H9 (cell line): ENCODE results near the gene SHH. TPM values are rescaled to one million over a fixed set of nuclear protein-coding genes. Genes with fewer than 3 reads are reported as not detected.

Source experiments
- DNase-seq: peaks from one replicate; pipeline ENCODE4 v3.0.0-alpha.2; 2017
- H2AFZ ChIP-seq: one replicate; pipeline ENCODE4 v1.6.1; 2013; ENCODE audit warnings: mild to moderate bottlenecking, low read length, control low read depth, moderate library complexity
- H2AK5ac ChIP-seq: 2 replicates; pipeline ENCODE4 v1.6.1; 2013; ENCODE audit warnings: low read length, control low read depth, mixed read lengths; ENCODE audit not compliant: insufficient read length
- H2BK120ac ChIP-seq: one replicate; pipeline ENCODE4 v1.6.1; 2013; ENCODE audit warnings: low read depth, mild to moderate bottlenecking, low read length, control low read depth, inconsistent platforms; ENCODE audit not compliant: poor library complexity, severe bottlenecking
- H2BK12ac ChIP-seq: 2 replicates; pipeline ENCODE4 v1.6.1; 2013; ENCODE audit warnings: low read length, control low read depth, mixed read lengths, low read depth; ENCODE audit not compliant: insufficient read length
- H2BK15ac ChIP-seq: 2 replicates; pipeline ENCODE4 v1.6.1; 2013; ENCODE audit warnings: low read depth, low read length, control low read depth
- H2BK20ac ChIP-seq: one replicate; pipeline ENCODE4 v1.6.1; 2013; ENCODE audit warnings: low read depth, mild to moderate bottlenecking, low read length, control low read depth, inconsistent platforms; ENCODE audit not compliant: poor library complexity, severe bottlenecking
- H2BK5ac ChIP-seq: 2 replicates; pipeline ENCODE4 v1.6.1; 2013; ENCODE audit warnings: low read length, control low read depth, mixed read lengths; ENCODE audit not compliant: insufficient read length
- H3K14ac ChIP-seq: 2 replicates; pipeline ENCODE4 v1.6.1; 2013; ENCODE audit warnings: low read length, control low read depth; ENCODE audit not compliant: insufficient read depth
- H3K18ac ChIP-seq: 2 replicates; pipeline ENCODE4 v1.6.1; 2013; ENCODE audit warnings: low read depth, mild to moderate bottlenecking, mixed read lengths, low read length, control low read depth; ENCODE audit not compliant: insufficient read length
- H3K23ac ChIP-seq: 2 replicates; pipeline ENCODE4 v1.6.1; 2013; ENCODE audit warnings: low read length, control low read depth, mixed read lengths, low read depth; ENCODE audit not compliant: insufficient read length
- H3K23me2 ChIP-seq: 2 replicates; pipeline ENCODE4 v1.6.1; 2013; ENCODE audit warnings: low read depth, mild to moderate bottlenecking, mixed read lengths, low read length, control low read depth; ENCODE audit not compliant: insufficient read length, poor library complexity, severe bottlenecking
- H3K27ac ChIP-seq: 2 replicates; pipeline ENCODE4 v1.5.1; 2013; ENCODE audit warnings: low read length, control low read depth, mixed read lengths, low read depth; ENCODE audit not compliant: insufficient read length
- H3K27me3 ChIP-seq: 2 replicates; pipeline ENCODE4 v1.6.1; 2013; ENCODE audit warnings: low read length, control low read depth, inconsistent platforms; ENCODE audit not compliant: insufficient read depth
- H3K4ac ChIP-seq: 2 replicates; pipeline ENCODE4 v1.6.1; 2013; ENCODE audit warnings: low read depth, mild to moderate bottlenecking, control low read depth, inconsistent platforms, low read length, moderate library complexity
- H3K4me1 ChIP-seq: 2 replicates; pipeline ENCODE4 v1.6.1; 2013; ENCODE audit warnings: low read length, control low read depth, inconsistent platforms; ENCODE audit not compliant: insufficient read depth
- H3K4me2 ChIP-seq: 2 replicates; pipeline ENCODE4 v1.6.1; 2013; ENCODE audit warnings: low read length, control low read depth, mixed read lengths; ENCODE audit not compliant: insufficient read length, insufficient read depth
- H3K56ac ChIP-seq: 2 replicates; pipeline ENCODE4 v1.6.1; 2013; ENCODE audit warnings: low read depth, mild to moderate bottlenecking, mixed read lengths, low read length, control low read depth; ENCODE audit not compliant: insufficient read length
- H3K79me1 ChIP-seq: 2 replicates; pipeline ENCODE4 v1.6.1; 2013; ENCODE audit warnings: low read depth, mild to moderate bottlenecking, moderate library complexity, low read length, control low read depth, inconsistent platforms; ENCODE audit not compliant: insufficient read depth, poor library complexity, severe bottlenecking
- H3K79me2 ChIP-seq: 2 replicates; pipeline ENCODE4 v1.6.1; 2013; ENCODE audit warnings: low read length, control low read depth, inconsistent platforms; ENCODE audit not compliant: insufficient read depth
- H3K9ac ChIP-seq: 2 replicates; pipeline ENCODE4 v1.6.1; 2013; ENCODE audit warnings: low read length, control low read depth, mixed read lengths; ENCODE audit not compliant: insufficient read length; ENCODE audit errors: extremely low read depth
- H3K9me3 ChIP-seq: one replicate; pipeline ENCODE4 v1.6.1; 2013; ENCODE audit warnings: low read depth, low read length, inconsistent platforms; ENCODE audit not compliant: control insufficient read depth
- H3T11ph ChIP-seq: one replicate; pipeline ENCODE4 v1.6.1; 2013; ENCODE audit warnings: mild to moderate bottlenecking, low read length, control low read depth, inconsistent platforms
- H4K20me1 ChIP-seq: one replicate; pipeline ENCODE4 v1.6.1; 2013; ENCODE audit not compliant: control insufficient read depth, insufficient read length, insufficient read depth
- H4K5ac ChIP-seq: 2 replicates; pipeline ENCODE4 v1.6.1; 2013; ENCODE audit warnings: low read depth, mild to moderate bottlenecking, mixed read lengths, low read length, control low read depth; ENCODE audit not compliant: insufficient read length
- H4K8ac ChIP-seq: replicated peaks from 2 replicates; pipeline ENCODE4 v1.6.1; 2013; ENCODE audit warnings: low read length, control low read depth, mixed read lengths, low read depth; ENCODE audit not compliant: insufficient read length
- H4K91ac ChIP-seq: 2 replicates; pipeline ENCODE4 v1.6.1; 2013; ENCODE audit warnings: low read depth, mild to moderate bottlenecking, moderate library complexity, mixed read lengths, low read length, control low read depth; ENCODE audit not compliant: insufficient read length
- H3K27ac Mint-ChIP-seq, 3 experiments: 2 replicates in 2 of 3; 3 replicates in 1 of 3; pipeline ENCODE4 v1.8.0; 2020 to 2021; ENCODE audit warnings: mixed read lengths in 3 of 3, mild to moderate bottlenecking in 1 of 3, moderate library complexity in 1 of 3
- H3K27me3 Mint-ChIP-seq: 2 replicates; pipeline ENCODE4 v1.8.0; 2021; ENCODE audit warnings: low read depth, mild to moderate bottlenecking, moderate library complexity, mixed read lengths
- H3K36me3 Mint-ChIP-seq, 3 experiments: 2 replicates in 2 of 3; 3 replicates in 1 of 3; pipeline ENCODE4 v1.8.0; 2020 to 2021; ENCODE audit warnings: low read depth in 3 of 3, mixed read lengths in 3 of 3; ENCODE audit not compliant: insufficient read depth in 1 of 3
- H3K4me1 Mint-ChIP-seq, 2 experiments: 2 replicates each; pipeline ENCODE4 v1.8.0; 2020; ENCODE audit warnings: mixed read lengths in 2 of 2
- H3K4me3 Mint-ChIP-seq, 2 experiments: 2 replicates in 1 of 2; 3 replicates in 1 of 2; pipeline ENCODE4 v1.8.0; 2020 to 2021; ENCODE audit warnings: mild to moderate bottlenecking in 2 of 2, mixed read lengths in 2 of 2, moderate library complexity in 1 of 2
- H3K9me3 Mint-ChIP-seq, 2 experiments: 2 replicates in 1 of 2; 3 replicates in 1 of 2; pipeline ENCODE4 v1.8.0; 2020; ENCODE audit warnings: mild to moderate bottlenecking in 2 of 2, mixed read lengths in 2 of 2, moderate library complexity in 1 of 2
- CTCF ChIP-seq: fragments of 200-600 bp; sonication (generic); conservative IDR thresholded peaks from 3 replicates; pipeline ENCODE4 v1.8.0; 2021; ENCODE audit warnings: antibody characterized with exemption, mild to moderate bottlenecking
- WGBS: extraction: QIAGEN DNeasy Blood & Tissue Kit; methylation state at CpG from one replicate; pipeline ENCODE4 v1.1.7; 2013; ENCODE audit warnings: missing lambda C conversion rate, low lambda C conversion rate, mixed read lengths; ENCODE audit not compliant: insufficient read length; ENCODE audit errors: extremely low coverage; 5-methylcytosine and 5-hydroxymethylcytosine counted together
- total RNA-seq: library from RNA; stranded (reverse); gene quantifications from 2 replicates; pipeline ENCODE4 v1.2.1, GENCODE V29; 2021

The SHH gene
- total RNA-seq, 1 experiment from 2014 or later = 0.07 TPM

- Histone ChIP-seq H2BK20ac (no peak overlapping the region), H2AK5ac (no peak overlapping the region), H4K5ac (no peak overlapping the region), H2AFZ (no peak overlapping the region), H2BK5ac (no peak overlapping the region), H3K4me2 (no peak overlapping the region), H3K23ac (no peak overlapping the region), H4K20me1 (no peaks in the 10 kb centered on the region), H4K91ac (no peak overlapping the region), H3K9ac (no peak overlapping the region), H3K23me2 (peaks cover under 1% of the 10 kb centered on the region), H2BK15ac (no peak overlapping the region), H4K8ac (no peak overlapping the region), H3K4ac (no peak overlapping the region), H3K79me2 (no peaks in the 10 kb centered on the region), H3K18ac (no peak overlapping the region), H3K9me3 (no peaks in the 10 kb centered on the region), H3K27me3 (peaks cover 7% of the 10 kb centered on the region), H3K14ac (no peak overlapping the region), H3T11ph (no peak overlapping the region), H2BK12ac (no peak overlapping the region), H3K79me1 (no peaks in the 10 kb centered on the region), H3K27ac (no peak overlapping the region), H3K56ac (no peak overlapping the region), H3K4me1 (no peaks in the 10 kb centered on the region), H2BK120ac (no peak overlapping the region)
- no peak for TF ChIP-seq CTCF
- Mint-ChIP-seq H3K27ac (no peak overlapping the region), H3K36me3 (no peaks in the 10 kb centered on the region; a peak in 1 of 7 replicates), H3K4me3 (no peak overlapping the region; a peak in 1 of 5 replicates), H3K9me3 (no peaks in the 10 kb centered on the region), H3K27me3 (peaks cover 30% of the 10 kb centered on the region), H3K4me1 (peaks cover 0 to 9% of the 10 kb centered on the region in 2 experiments; a peak in 2 of 4 replicates)
- no peak for DNase-seq
- no CpG with 5 or more reads among the region's 12 CpGs for WGBS
These were observed 6.9 kb upstream of the SHH start for GRCh38 chr7:155819186-155819585.
